CD4-positive, alpha-beta T cell treated with Interleukin-4 for 4 hours (primary cell): ENCODE data around the gene DUSP8.
A peak's percentile ranks its signal among the peaks of the same experiment; 100 is the strongest.

Experiments
- DNase-seq: peaks from one replicate; pipeline ENCODE4 v3.0.0-alpha.2; 2020

The DUSP8 gene

GRCh38 chr11:1531449-1532013 is 40.5 kb downstream of the DUSP8 start:
- DNase-seq = no peak

GRCh38 chr11:1530686-1531448 is 41.2 kb downstream of the DUSP8 start:
- DNase-seq = no peak

DNA sequence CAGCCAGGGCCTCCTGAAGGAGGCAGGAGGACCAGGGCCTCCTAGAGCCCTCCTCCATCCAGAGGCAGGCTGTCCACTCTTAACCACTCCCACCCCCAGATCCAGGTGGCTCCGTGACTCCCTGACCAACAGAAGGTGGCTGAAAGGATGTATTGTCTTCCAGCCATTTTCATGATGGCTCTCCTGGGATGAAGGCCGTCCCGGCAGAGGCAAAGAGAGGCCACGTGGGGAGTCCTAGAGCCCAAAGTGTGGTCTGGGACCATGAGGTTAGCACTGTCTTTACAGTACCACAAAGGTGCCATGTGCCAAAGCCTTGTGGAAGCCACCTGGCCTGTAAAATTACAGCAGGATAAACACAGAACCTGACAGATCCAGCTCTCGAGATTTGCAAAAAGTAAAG is 42.3 kb downstream of the DUSP8 start:
- DNase-seq = no peak

GRCh38 chr11:1529286-1529685 is 42.8 kb downstream of the DUSP8 start:
- no peak for DNase-seq

DNA sequence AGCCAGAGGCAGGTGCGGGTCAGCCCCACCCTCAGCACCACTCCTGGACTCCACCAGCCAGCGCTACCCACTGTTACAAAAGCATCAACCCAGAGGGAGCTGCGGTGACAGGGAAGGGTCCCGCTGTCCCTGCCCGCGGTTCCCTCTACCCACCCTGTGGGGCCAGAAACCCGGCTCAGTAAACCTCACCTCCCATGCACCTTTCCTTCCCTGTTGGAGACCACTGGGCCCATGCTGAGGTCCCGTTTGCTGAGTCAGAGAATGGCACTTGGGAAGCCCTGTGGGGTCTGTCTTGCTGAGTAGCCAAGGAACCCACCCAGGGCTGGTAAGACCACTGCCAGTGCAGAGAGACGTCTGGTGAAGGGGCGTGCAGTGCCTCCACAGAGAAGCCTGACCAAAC is 43.4 kb downstream of the DUSP8 start:
- no peak for DNase-seq

- DNase-seq = no peak
Observed at GRCh38 chr11:1526785-1527184, 45.3 kb downstream of the DUSP8 start.

DNA sequence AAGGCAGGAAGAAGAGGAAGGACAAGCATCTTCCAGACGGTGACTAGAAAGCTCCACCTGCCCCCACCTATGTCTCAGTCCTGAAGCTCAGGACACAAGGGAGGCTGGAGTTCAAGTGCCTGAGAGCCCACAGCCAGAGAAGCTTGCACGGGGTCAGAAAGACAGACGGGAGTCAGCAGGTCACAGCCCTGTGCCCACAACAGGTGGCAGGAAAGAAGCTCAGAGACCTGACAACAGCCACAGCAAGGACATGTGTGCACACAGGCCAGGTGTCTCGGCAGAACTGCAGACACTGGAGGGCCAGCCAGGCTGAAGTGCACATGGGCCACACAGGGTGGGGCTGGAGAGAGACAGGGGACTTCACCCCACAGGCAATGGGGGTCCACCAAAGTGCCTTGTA is 48.3 kb downstream of the DUSP8 start:
- DNase-seq = no peak

- no peak for DNase-seq
Observed at GRCh38 chr11:1523077-1523476, 49.0 kb downstream of the DUSP8 start.

DNA sequence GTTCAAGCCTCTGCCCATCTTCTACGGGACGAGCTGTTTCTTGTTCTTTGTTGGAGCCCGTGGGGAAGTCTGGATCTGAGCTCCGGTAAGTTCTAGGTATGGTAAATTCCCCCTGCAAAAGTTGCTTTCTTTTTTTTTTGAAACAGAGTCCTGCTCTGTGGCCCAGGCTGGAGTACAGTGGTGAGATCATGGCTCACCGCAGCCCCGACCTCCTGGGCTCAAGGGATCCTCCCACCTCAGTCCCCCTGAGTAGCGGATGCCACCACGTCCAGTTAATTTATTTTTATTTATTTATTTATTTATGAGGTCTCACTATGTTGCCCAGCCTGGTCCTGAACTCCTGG is 50.0 kb downstream of the DUSP8 start:
- DNase-seq = no peak

- no peak for DNase-seq
Observed at GRCh38 chr11:1521382-1522080, 50.5 kb downstream of the DUSP8 start.

GRCh38 chr11:1520663-1521267 is 51.3 kb downstream of the DUSP8 start:
- DNase-seq = no peak

- no peak for DNase-seq
Observed at GRCh38 chr11:1520209-1520662, 51.8 kb downstream of the DUSP8 start.

DNA sequence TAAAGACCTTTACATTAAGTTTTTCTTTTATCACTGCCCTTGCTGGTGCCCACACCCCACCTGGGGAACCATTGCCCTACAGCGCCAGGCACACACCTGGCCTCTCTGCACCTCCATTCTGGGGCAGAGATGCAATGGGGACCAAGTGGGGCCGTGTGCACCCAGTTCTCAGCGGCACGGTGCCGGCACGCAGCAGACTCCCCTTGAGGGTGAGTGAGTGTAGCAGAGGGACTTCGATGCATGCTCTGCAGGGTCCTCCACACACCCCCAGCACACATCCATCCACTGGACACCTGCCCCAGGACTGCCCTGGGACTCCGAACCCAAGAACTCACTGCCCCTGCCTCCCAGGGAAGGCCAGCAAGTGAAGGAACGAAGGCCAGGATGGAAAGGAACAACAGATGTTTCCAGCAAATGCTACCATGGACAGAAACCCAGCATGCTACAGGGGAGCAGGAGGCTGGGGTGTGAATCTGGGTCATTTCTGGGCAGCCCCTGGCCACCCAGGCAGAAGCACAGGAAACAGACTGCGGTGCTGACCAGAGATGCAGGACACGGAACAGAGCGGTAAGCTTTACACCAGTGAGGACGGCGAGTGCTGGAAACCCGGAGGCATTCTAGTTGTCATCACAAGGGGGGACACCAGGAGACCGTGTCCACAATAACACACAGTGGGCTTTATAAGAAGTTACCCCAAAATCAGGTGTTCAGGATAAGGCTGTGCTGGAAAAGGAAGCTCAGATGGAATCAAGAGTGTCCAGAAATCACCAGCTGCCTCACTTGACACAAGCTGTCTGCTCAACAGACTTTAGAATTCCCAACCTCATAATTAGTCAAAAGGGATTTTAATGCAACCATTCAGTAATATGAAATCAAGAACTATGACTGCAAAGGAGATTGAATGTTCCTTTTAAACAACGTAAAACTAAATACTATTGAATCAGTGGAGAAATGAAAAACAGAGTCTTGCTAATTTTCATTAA is 52.8 kb downstream of the DUSP8 start:
- no peak for DNase-seq

- DNase-seq = no peak
Observed at GRCh38 chr11:1518301-1518700, 53.8 kb downstream of the DUSP8 start.

DNA sequence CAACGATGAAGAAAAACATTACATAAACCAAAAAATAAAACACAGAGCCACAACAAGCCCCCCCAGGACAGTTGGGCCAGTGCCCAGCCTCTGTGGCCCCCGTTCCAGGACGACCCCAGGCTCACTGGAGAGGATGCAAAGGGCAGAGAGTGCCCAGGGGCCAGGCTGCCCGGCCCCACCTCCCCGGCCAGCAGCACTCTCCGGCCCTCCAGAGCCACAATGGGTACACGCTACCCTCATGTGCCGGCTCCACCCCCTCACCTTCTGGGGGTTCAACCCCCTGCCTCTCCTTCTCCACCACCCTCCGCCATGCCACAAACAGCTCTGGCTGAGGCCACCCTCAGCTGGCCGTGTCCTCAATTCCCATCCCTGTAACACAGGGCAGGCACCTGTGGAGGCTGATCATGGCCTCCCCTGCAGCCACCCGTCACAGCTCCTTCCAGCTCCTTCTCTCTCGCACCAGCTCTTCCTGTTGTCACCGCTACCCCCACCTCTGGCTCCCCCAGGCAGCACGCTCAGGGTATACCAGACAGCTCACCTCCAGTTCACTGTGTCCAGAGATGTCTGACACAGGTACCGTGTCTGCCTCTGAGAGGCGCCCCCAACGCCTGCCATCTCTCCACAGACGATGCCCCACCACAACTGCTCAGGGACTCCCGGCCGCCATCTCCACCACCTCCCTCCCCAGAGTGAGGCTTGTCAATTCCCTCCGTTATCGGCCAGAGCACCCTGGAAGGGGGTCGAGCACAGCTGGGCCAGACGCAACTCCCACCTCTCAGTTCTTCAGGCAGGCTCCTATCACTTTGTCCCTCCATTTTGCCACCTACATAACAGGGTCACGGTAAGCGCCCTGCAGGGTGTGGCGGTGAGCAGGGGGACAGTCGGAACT is 54.7 kb downstream of the DUSP8 start:
- no peak for DNase-seq

GRCh38 chr11:1516273-1517067 is 55.6 kb downstream of the DUSP8 start:
- DNase-seq = no peak

DNA sequence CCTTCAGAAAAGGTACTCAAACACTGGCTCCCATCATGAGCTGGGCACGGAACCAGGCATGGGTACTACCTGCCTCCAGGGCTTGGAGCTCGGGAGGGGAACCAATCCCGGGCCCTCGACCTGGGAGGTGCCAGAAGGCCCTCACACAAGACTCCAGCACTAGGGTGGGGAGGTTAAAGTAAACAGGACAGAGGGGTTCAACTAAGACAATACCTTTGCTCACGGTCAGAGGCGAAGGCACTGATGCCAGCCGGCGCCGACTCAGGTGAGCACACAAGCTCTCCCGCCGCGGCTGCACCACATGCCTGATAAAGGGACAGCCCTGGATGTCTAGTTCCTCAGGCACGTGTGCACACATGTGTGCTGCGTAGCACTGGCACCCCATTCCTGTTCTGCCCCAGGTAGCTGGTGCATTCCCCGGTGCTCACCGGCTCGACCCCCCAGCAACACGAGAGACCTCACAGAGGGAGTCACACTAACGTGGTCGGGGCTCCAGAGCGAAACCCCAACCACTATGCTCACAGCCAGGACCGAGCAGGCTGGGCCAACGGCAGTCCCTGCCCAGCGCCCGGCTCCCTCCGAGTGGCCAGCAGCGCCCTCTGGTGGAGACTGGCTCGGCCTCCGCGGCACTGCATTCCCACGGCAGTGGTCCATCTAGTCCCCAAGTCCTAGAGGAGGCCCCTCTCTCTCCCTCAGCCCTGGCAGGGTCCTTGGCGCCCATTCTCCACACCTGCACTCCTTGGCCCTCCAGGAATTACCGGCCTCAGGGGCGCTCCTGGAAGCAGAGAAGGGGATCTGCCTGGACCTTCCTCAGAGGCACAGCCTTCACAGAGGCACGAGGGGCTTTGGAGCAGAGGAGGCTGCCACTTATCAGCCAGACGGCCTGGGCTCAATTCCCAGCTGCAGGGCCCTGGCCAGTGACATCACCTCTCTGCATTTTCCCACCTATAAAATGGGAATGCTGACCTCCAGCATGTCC is 56.7 kb downstream of the DUSP8 start:
- peak; percentile 51 for DNase-seq

DNA sequence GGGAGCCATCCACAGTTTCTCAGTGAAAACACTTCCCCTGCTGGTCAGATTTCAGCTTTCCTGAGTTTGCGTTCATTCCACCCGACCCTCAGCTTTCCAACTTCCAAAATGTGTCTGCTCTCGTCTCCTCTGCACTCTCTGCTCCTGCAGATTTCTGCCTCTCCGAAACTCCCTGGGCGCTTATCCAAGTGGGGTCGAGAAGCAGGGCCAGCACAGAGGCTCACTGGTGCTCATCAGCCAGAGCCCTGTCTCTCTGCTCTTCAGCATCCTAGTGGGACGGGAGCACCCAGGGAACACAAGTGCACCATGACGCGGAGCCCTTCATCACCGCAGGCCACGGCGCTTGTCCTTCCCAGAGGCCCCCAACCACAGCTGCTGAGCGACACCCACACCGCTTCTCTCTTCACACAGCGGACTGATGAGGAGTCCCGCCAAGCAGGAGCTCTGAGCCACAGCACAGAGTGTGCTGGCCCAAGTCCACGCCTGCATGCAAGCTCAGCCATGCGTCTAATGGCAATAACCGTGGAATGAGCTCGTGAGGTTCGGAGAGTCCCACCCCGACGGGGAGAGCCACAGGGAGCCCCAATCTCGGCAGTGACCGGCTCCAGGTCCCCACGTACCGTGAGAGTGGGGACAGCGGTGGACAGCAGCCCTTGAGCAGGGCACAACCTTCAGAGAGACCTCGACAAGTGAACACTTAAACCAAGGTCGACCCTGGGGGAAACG is 57.6 kb downstream of the DUSP8 start:
- DNase-seq = no peak
